Measurements from ENCODE around the gene PRPF6. TPM values are rescaled to one million over a fixed set of nuclear protein-coding genes. Genes with fewer than 3 reads are reported as not detected.

Gene PRPF6
- total RNA-seq, 1 experiment from 2014 or later = 103 TPM

DNA sequence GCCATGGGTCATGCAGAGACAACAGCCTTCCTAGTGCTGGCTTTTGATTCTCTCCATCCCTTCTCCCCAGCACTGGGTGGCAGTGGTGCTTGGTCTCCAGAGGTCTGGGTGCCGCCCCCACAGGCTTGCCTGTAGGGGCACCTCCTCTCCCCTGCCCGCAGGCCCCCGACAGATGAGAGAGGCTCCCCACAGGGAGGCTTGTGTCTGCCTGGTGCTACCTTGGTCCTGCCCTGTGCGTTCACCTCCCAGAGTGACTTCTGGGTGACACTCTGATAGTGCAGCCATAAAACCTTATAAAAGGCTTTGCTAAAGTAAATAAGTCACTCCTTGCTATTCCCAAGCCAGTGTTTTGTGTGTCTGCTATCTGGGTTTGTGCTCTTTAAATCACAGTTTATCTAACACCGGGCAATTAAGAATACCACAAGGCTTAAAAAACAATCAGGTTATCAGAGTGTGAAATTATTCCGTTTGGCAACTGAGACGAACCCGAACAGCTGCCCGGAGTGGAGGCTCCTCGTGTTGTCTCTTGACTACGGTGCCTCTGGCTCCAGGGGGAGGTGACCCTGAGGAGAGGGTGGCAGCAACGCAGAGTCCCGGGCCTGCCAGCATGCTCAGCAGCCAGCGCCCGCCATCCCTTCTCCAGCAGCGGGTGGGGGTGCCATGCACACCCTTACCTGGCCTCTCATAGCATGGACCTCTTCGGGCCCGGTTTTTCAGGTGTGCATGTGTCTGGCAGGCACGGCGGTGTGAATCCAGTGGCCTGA lies 49.6 kb downstream of the PRPF6 start:
- ChIA-PET POLR2A (ENCODE audit: unreplicated experiment) (no interaction called here), CTCF (no interaction called here)
- intact Hi-C loops (cut with micrococcal nuclease; ENCODE audit: unreplicated experiment) = no loop called here
- H3K4me2 ChIP-seq = no peak overlapping the region
- no peak for DNase-seq
- no TSS peak for BruUV-seq (replicated peaks)
- H2AFZ ChIP-seq = no peak overlapping the region
- H3K4me1 ChIP-seq (replicated peaks; ENCODE audit: insufficient read depth) = no peaks in the 10 kb centered on the region
- H3K9me3 ChIP-seq (ENCODE audit: insufficient read depth, low read depth) = no peaks in the 10 kb centered on the region
- peaks cover 16% of the 10 kb centered on the region for H4K20me1 ChIP-seq (ENCODE audit: insufficient read depth)
- H3K4me3 ChIP-seq = no peak overlapping the region
- no peaks in the 10 kb centered on the region for H3K9me2 ChIP-seq (ENCODE audit: insufficient read depth)
- H3K27me3 ChIP-seq (ENCODE audit: insufficient read depth, low read depth) = no peaks in the 10 kb centered on the region
- H3F3A ChIP-seq (ENCODE audit: insufficient read depth, low read depth) = peaks cover 15% of the 10 kb centered on the region; the same call in 1 of the 2 replicates
- TF ChIP-seq EZH2 (IDR thresholded peaks at IDR 0.05; ENCODE audit: low read depth) = no peak
- TF ChIP-seq, protein P1, sequence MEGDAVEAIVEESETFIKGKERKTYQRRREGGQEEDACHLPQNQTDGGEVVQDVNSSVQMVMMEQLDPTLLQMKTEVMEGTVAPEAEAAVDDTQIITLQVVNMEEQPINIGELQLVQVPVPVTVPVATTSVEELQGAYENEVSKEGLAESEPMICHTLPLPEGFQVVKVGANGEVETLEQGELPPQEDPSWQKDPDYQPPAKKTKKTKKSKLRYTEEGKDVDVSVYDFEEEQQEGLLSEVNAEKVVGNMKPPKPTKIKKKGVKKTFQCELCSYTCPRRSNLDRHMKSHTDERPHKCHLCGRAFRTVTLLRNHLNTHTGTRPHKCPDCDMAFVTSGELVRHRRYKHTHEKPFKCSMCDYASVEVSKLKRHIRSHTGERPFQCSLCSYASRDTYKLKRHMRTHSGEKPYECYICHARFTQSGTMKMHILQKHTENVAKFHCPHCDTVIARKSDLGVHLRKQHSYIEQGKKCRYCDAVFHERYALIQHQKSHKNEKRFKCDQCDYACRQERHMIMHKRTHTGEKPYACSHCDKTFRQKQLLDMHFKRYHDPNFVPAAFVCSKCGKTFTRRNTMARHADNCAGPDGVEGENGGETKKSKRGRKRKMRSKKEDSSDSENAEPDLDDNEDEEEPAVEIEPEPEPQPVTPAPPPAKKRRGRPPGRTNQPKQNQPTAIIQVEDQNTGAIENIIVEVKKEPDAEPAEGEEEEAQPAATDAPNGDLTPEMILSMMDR (conservative IDR thresholded peaks at IDR 0.05) = no peak
- no peak overlapping the region for H3K27ac ChIP-seq
- H3K36me3 ChIP-seq (ENCODE audit: low read depth) = peaks cover 16% of the 10 kb centered on the region
- H3K79me2 ChIP-seq (ENCODE audit: low read depth) = no peaks in the 10 kb centered on the region

DNA sequence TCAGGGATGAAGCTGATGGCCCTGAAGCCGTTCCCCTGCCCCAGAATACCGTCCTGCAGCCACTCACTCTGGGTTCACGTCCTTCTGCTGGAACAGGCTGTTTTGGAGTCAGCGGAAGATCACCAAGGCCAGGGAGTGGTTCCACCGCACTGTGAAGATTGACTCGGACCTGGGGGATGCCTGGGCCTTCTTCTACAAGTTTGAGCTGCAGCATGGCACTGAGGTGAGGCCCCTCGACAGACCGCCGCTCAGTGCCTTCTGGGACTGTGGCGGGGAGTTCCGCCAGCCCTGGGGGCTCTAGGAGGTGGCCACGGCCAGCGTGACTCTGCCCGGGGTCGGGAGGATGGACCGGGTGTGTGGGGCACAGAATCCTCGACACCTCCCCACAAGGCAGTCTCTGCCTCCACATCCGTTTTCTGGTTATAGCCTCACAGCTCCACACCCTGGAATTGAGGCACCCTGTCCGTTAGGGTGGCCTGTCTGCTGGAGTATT lies 50.9 kb downstream of the PRPF6 start:
- Histone ChIP-seq H3K27me3 (ENCODE audit: insufficient read depth, low read depth) (no peaks in the 10 kb centered on the region), H4K20me1 (ENCODE audit: insufficient read depth) (peaks cover 18% of the 10 kb centered on the region)

GRCh38 chr20:64032706-64033624 lies 52.0 kb downstream of the PRPF6 start:
- TF ChIP-seq, protein P1 (conservative IDR thresholded peaks at IDR 0.05) = no peak
- no peak for TF ChIP-seq EZH2 (IDR thresholded peaks at IDR 0.05; ENCODE audit: low read depth)
- peaks cover 18% of the 10 kb centered on the region; the same call in 1 of the 2 replicates for H3F3A ChIP-seq (ENCODE audit: insufficient read depth, low read depth)
- no peaks in the 10 kb centered on the region for H3K9me2 ChIP-seq (ENCODE audit: insufficient read depth)
- H4K20me1 ChIP-seq (ENCODE audit: insufficient read depth) = peaks cover 18% of the 10 kb centered on the region
- DNase-seq = no peak
- H3K4me3 ChIP-seq = no peak overlapping the region
- H2AFZ ChIP-seq = no peak overlapping the region
- no peaks in the 10 kb centered on the region for H3K4me1 ChIP-seq (replicated peaks; ENCODE audit: insufficient read depth)
- no peaks in the 10 kb centered on the region for H3K79me2 ChIP-seq (ENCODE audit: low read depth)
- BruUV-seq (replicated peaks) = no TSS peak
- intact Hi-C loops (cut with micrococcal nuclease; ENCODE audit: unreplicated experiment) = no loop called here
- H3K9me3 ChIP-seq (ENCODE audit: insufficient read depth, low read depth) = no peaks in the 10 kb centered on the region
- no peak overlapping the region for H3K4me2 ChIP-seq
- H3K27ac ChIP-seq = no peak overlapping the region
- 0 out of 2 replicates have a peak, but pooled peaks cover 6% of the 10 kb centered on the region for H3K36me3 ChIP-seq (ENCODE audit: low read depth)
- H3K27me3 ChIP-seq (ENCODE audit: insufficient read depth, low read depth) = no peaks in the 10 kb centered on the region
- ChIA-PET POLR2A (ENCODE audit: unreplicated experiment) (no interaction called here), CTCF (no interaction called here)

More for the DNA sequence above, 50.9 kb downstream of the PRPF6 start:
- no peak overlapping the region for H3K4me2 ChIP-seq
- no peak overlapping the region for H3K4me3 ChIP-seq
- ChIA-PET CTCF (no interaction called here), POLR2A (ENCODE audit: unreplicated experiment) (interaction anchor here (0.9 kb wide), 1 partner anchor 1269 kb away, joined by 3 read pairs; no protein-coding TSS in a partner anchor)
- no peaks in the 10 kb centered on the region for H3K9me3 ChIP-seq (ENCODE audit: insufficient read depth, low read depth)
- TF ChIP-seq, protein P1 (conservative IDR thresholded peaks at IDR 0.05) = no peak
- TF ChIP-seq EZH2 (IDR thresholded peaks at IDR 0.05; ENCODE audit: low read depth) = no peak
- no peak for DNase-seq
- BruUV-seq (replicated peaks) = no TSS peak
- no peaks in the 10 kb centered on the region for H3K9me2 ChIP-seq (ENCODE audit: insufficient read depth)
- H3K4me1 ChIP-seq (replicated peaks; ENCODE audit: insufficient read depth) = no peaks in the 10 kb centered on the region
- H3F3A ChIP-seq (ENCODE audit: insufficient read depth, low read depth) = peaks cover 15% of the 10 kb centered on the region; the same call in 1 of the 2 replicates
- H3K36me3 ChIP-seq (ENCODE audit: low read depth) = 0 out of 2 replicates have a peak, but pooled peaks cover 12% of the 10 kb centered on the region
- intact Hi-C loops (cut with micrococcal nuclease; ENCODE audit: unreplicated experiment) = no loop called here
- no peak overlapping the region for H2AFZ ChIP-seq
- no peak overlapping the region for H3K27ac ChIP-seq
- H3K79me2 ChIP-seq (ENCODE audit: low read depth) = no peaks in the 10 kb centered on the region

Data from PC-9 (cell line).